H1 (cell line): ENCODE data around the gene HELZ2. TPM values are rescaled to one million over a fixed set of nuclear protein-coding genes. Genes with fewer than 3 reads are reported as not detected.

Experiments
- CTCF ChIA-PET: fragments of 300-600 bp; sonication (Branson Sonifier 250); formaldehyde crosslinking; loops from one replicate; lab custom pipeline; 2021; ENCODE audit not compliant: partially characterized antibody; lab: Charles Lee
- POLR2A ChIA-PET: fragments of 300-600 bp; sonication (Branson Sonifier 250); formaldehyde crosslinking; loops from one replicate; lab custom pipeline; 2021; ENCODE audit warnings: inconsistent platforms; ENCODE audit not compliant: partially characterized antibody; lab: Charles Lee
- DNase-seq, 2 experiments: peaks; one replicate each; pipeline versions ENCODE4 v3.0.0 to v3.0.0-alpha.2; 2010 to 2022; ENCODE audit warnings: low spot score in 2 of 2, low read depth in 1 of 2, mixed read lengths in 1 of 2
- FAIRE-seq: peaks from 2 replicates; lab custom pipeline; 2011; peaks lifted over from hg19 to GRCh38; lab: Jason Lieb, UNC
- H2AFZ ChIP-seq: 2 replicates; pipeline ENCODE4 v1.8.1; 2012; ENCODE audit warnings: low read length, inconsistent platforms
- H2AK5ac ChIP-seq: 2 replicates; pipeline ENCODE4 v1.6.1; 2013; ENCODE audit warnings: low read depth, low read length
- H2BK120ac ChIP-seq: replicated peaks from 2 replicates; pipeline ENCODE3; 2013; ENCODE audit warnings: low read depth, low read length, inconsistent platforms
- H2BK12ac ChIP-seq: 2 replicates; pipeline ENCODE4 v1.6.1; 2013; ENCODE audit warnings: low read depth, low read length
- H2BK15ac ChIP-seq: 2 replicates; pipeline ENCODE4 v1.6.1; 2013; ENCODE audit warnings: low read length
- H2BK20ac ChIP-seq: 2 replicates; pipeline ENCODE4 v1.6.1; 2013; ENCODE audit warnings: low read length
- H2BK5ac ChIP-seq: 2 replicates; pipeline ENCODE4 v1.6.1; 2013; ENCODE audit warnings: low read depth, low read length
- H3K14ac ChIP-seq: 2 replicates; pipeline ENCODE4 v1.6.1; 2013; ENCODE audit warnings: inconsistent platforms; ENCODE audit not compliant: insufficient read length
- H3K18ac ChIP-seq: 2 replicates; pipeline ENCODE4 v1.6.1; 2013; ENCODE audit warnings: low read length; ENCODE audit errors: extremely low read depth
- H3K23ac ChIP-seq: 2 replicates; pipeline ENCODE4 v1.6.1; 2013; ENCODE audit warnings: inconsistent platforms; ENCODE audit not compliant: insufficient read length
- H3K23me2 ChIP-seq: 2 replicates; pipeline ENCODE4 v1.6.1; 2013; ENCODE audit warnings: low read depth, low read length
- H3K27ac ChIP-seq: 2 replicates; pipeline ENCODE4 v1.6.1; 2011; ENCODE audit warnings: low read depth, low read length, inconsistent platforms
- H3K27me3 ChIP-seq, 4 experiments: replicated peaks in 1 of 4; 1 replicate in 1 of 4; 2 replicates in 3 of 4; pipeline versions ENCODE4 v1.6.1 to v1.8.1; 2011 to 2013; ENCODE audit warnings: low read length in 3 of 4, mild to moderate bottlenecking in 3 of 4, inconsistent platforms in 2 of 4, mixed read lengths in 2 of 4, moderate library complexity in 1 of 4; ENCODE audit not compliant: control insufficient read depth in 3 of 4, insufficient read depth in 3 of 4; ENCODE audit errors: extremely low read depth in 1 of 4
- H3K36me3 ChIP-seq, 4 experiments: 2 replicates each; pipeline versions ENCODE4 v1.6.1 to v1.8.1; 2011 to 2013; ENCODE audit warnings: mild to moderate bottlenecking in 4 of 4, low read length in 3 of 4, moderate library complexity in 2 of 4, control low read depth in 1 of 4, inconsistent platforms in 1 of 4; ENCODE audit not compliant: insufficient read depth in 4 of 4, control insufficient read depth in 2 of 4
- H3K4ac ChIP-seq: replicated peaks from 2 replicates; pipeline ENCODE3; 2013; ENCODE audit warnings: low read length, low read depth, mixed read lengths, inconsistent platforms; ENCODE audit not compliant: insufficient read length
- H3K4me1 ChIP-seq, 4 experiments: replicated peaks in 1 of 4; 1 replicate in 1 of 4; 2 replicates in 3 of 4; pipeline versions ENCODE4 v1.6.1 to v1.8.1; 2011 to 2013; ENCODE audit warnings: low read length in 3 of 4, inconsistent platforms in 2 of 4, mixed read lengths in 1 of 4; ENCODE audit not compliant: insufficient read depth in 4 of 4, control insufficient read depth in 3 of 4
- H3K4me2 ChIP-seq, 2 experiments: 2 replicates each; pipeline versions ENCODE4 v1.6.1 to v1.8.1; 2011 to 2013; ENCODE audit warnings: low read depth in 2 of 2, low read length in 2 of 2, control low read depth in 1 of 2, inconsistent platforms in 1 of 2, mild to moderate bottlenecking in 1 of 2; ENCODE audit not compliant: insufficient read depth in 1 of 2
- H3K4me3 ChIP-seq, 4 experiments: fragments of 200-600, 300-600 bp in 1 of 4; sonication (generic), shearing (Covaris generic), sonication (Bioruptor Twin) in 1 of 4; 2 replicates each; pipeline versions ENCODE4 v1.5.1 to v1.8.1; 2011 to 2016; ENCODE audit warnings: low read length in 4 of 4, low read depth in 3 of 4, control low read depth in 2 of 4, inconsistent platforms in 2 of 4, mild to moderate bottlenecking in 2 of 4, mixed read lengths in 1 of 4, moderate library complexity in 1 of 4; ENCODE audit not compliant: insufficient read depth in 2 of 4; ENCODE audit errors: extremely low read depth in 1 of 4
- H3K56ac ChIP-seq: replicated peaks from 2 replicates; pipeline ENCODE3; 2013; ENCODE audit warnings: low read depth, mild to moderate bottlenecking, mixed read lengths, low read length, inconsistent platforms; ENCODE audit not compliant: insufficient read length
- H3K79me1 ChIP-seq: 2 replicates; pipeline ENCODE4 v1.6.1; 2013; ENCODE audit warnings: low read depth, low read length, control low read depth
- H3K79me2 ChIP-seq, 2 experiments: 2 replicates each; pipeline versions ENCODE4 v1.6.1 to v1.8.1; 2012 to 2013; ENCODE audit warnings: low read length in 2 of 2, mild to moderate bottlenecking in 2 of 2, inconsistent platforms in 1 of 2; ENCODE audit not compliant: insufficient read depth in 2 of 2, control insufficient read depth in 1 of 2
- H3K9ac ChIP-seq, 4 experiments: replicated peaks in 1 of 4; 1 replicate in 1 of 4; 2 replicates in 3 of 4; pipeline versions ENCODE4 v1.6.1 to v1.8.1; 2011 to 2013; ENCODE audit warnings: low read depth in 3 of 4, low read length in 3 of 4, control low read depth in 2 of 4, mild to moderate bottlenecking in 2 of 4, moderate library complexity in 2 of 4, inconsistent platforms in 1 of 4; ENCODE audit errors: extremely low read depth in 1 of 4
- H3K9me3 ChIP-seq, 2 experiments: 2 replicates each; pipeline versions ENCODE4 v1.6.1 to v1.8.1; 2012 to 2013; ENCODE audit warnings: mild to moderate bottlenecking in 2 of 2, moderate library complexity in 2 of 2, control low read depth in 1 of 2, inconsistent platforms in 1 of 2, low read depth in 1 of 2, low read length in 1 of 2, mixed read lengths in 1 of 2; ENCODE audit not compliant: insufficient read depth in 2 of 2
- H4K20me1 ChIP-seq, 2 experiments: replicated peaks in 1 of 2; 2 replicates each; pipeline versions ENCODE3 to v1.8.1; 2011 to 2013; ENCODE audit warnings: inconsistent platforms in 2 of 2, low read length in 2 of 2, mild to moderate bottlenecking in 1 of 2; ENCODE audit not compliant: insufficient read depth in 2 of 2, control insufficient read depth in 1 of 2
- H4K5ac ChIP-seq: 2 replicates; pipeline ENCODE4 v1.6.1; 2013; ENCODE audit warnings: low read length, low read depth, mixed read lengths, inconsistent platforms; ENCODE audit not compliant: insufficient read length
- H4K8ac ChIP-seq: 2 replicates; pipeline ENCODE4 v1.8.0; 2013; ENCODE audit warnings: mild to moderate bottlenecking, moderate library complexity, low read length, inconsistent platforms; ENCODE audit not compliant: insufficient read depth; ENCODE audit errors: extremely low read depth
- H4K91ac ChIP-seq: replicated peaks from 2 replicates; pipeline ENCODE3; 2013; ENCODE audit warnings: low read length, mixed read lengths, inconsistent platforms; ENCODE audit not compliant: insufficient read length
- WGBS, 2 experiments: shearing (Covaris generic) in 1 of 2; methylation state at CpG; one replicate each; pipeline versions ENCODE4 v1.1.6 to v1.1.7; 2013 to 2015; ENCODE audit warnings: low lambda C conversion rate in 2 of 2, mixed read lengths in 2 of 2, inconsistent platforms in 1 of 2, low coverage in 1 of 2, missing lambda C conversion rate in 1 of 2; ENCODE audit not compliant: insufficient replicate concordance in 2 of 2, insufficient coverage in 1 of 2, insufficient read length in 1 of 2; ENCODE audit errors: extremely low coverage in 1 of 2, missing lambda C conversion rate in 1 of 2; 5-methylcytosine and 5-hydroxymethylcytosine counted together
- polyA plus RNA-seq, 7 experiments: library from polyadenylated mRNA; depleted of rRNA in 3 of 7; stranded (reverse) in 5 of 7; unstranded in 2 of 7; fragments of >200 nt in 5 of 7; fragments of 200-250 nt in 2 of 7; gene quantifications; 1 replicate in 5 of 7; 2 replicates in 1 of 7; 4 replicates in 1 of 7; pipeline versions ENCODE4 v1.2.1 to v1.2.3, GENCODE V29; 2011 to 2013; ENCODE audit warnings: missing spikeins in 2 of 7, mixed read lengths in 2 of 7
- total RNA-seq: library from RNA; stranded (reverse); fragmentation: NEBNext Ultra II Directional; extraction: Animal tissue kit (Norgen Biotek cat#: 25700); gene quantifications from 2 replicates; pipeline ENCODE4 v1.2.1, GENCODE V29; 2021
- TF ChIP-seq, protein P1 (sequence below): IDR thresholded peaks from 2 replicates; pipeline ENCODE4 v1.6.1; 2012; ENCODE audit warnings: inconsistent platforms

Gene HELZ2
- total and polyA plus RNA-seq, 2 of the 8 experiments (the other 6 are each of a cell fraction or from before 2014, with no cell fraction given): 7.9 to 17.5 TPM

GRCh38 chr20:63619505-63619904, 45.5 kb upstream of the HELZ2 start:
- no peak overlapping the region for H3K27ac ChIP-seq
- TF ChIP-seq, protein P1, sequence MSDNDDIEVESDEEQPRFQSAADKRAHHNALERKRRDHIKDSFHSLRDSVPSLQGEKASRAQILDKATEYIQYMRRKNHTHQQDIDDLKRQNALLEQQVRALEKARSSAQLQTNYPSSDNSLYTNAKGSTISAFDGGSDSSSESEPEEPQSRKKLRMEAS: no peak
- TF ChIP-seq, all 59 proteins: peak for 0
- H3K56ac ChIP-seq: no peak overlapping the region
- WGBS, 2 experiments: 92% methylated on average over 11 of the region's 13 CpGs; no CpG with 5 or more reads in 1 of the 2 experiments
- H2BK15ac ChIP-seq: no peak overlapping the region
- H2BK5ac ChIP-seq: no peak overlapping the region; the same call in 1 of the 2 replicates
- no peak overlapping the region for H3K9ac ChIP-seq
- H3K36me3 ChIP-seq: peaks cover 5 to 20% (median 14%) of the 10 kb centered on the region in 4 experiments; a peak in 5 of 8 replicates
- H3K4me3 ChIP-seq: no peak overlapping the region
- H3K4ac ChIP-seq: no peak overlapping the region
- H3K27me3 ChIP-seq: no peaks in the 10 kb centered on the region; a peak in 2 of 7 replicates
- no peak overlapping the region for H2BK12ac ChIP-seq
- peaks cover 0 to 40% of the 10 kb centered on the region in 2 experiments; a peak in 2 of 4 replicates for H3K79me2 ChIP-seq
- H3K18ac ChIP-seq: no peak overlapping the region
- no peak overlapping the region for H4K91ac ChIP-seq
- H3K9me3 ChIP-seq: peaks cover 9% of the 10 kb centered on the region in 2 experiments; a peak in 3 of 4 replicates
- POLR2A ChIA-PET: interaction anchor here (0.8 to 1.2 kb wide), 2 partner anchors 31 to 45 kb away, joined by 3 read pairs; no protein-coding TSS in a partner anchor
- no peak overlapping the region for H2AK5ac ChIP-seq
- H3K79me1 ChIP-seq: peaks cover 7% of the 10 kb centered on the region
- H2BK120ac ChIP-seq: no peak overlapping the region
- no peak overlapping the region for H3K4me2 ChIP-seq
- H3K23ac ChIP-seq: no peak overlapping the region
- no peak overlapping the region for H3K14ac ChIP-seq
- peaks cover 0 to 5% of the 10 kb centered on the region in 2 experiments for H4K20me1 ChIP-seq
- DNase-seq (no peak), FAIRE-seq (no peak)
- H3K4me1 ChIP-seq: no peaks in the 10 kb centered on the region; a peak in 1 of 7 replicates
- CTCF ChIA-PET: no interaction called here
- H2BK20ac ChIP-seq: no peak overlapping the region
- no peak overlapping the region for H2AFZ ChIP-seq
- no peak overlapping the region for H4K5ac ChIP-seq
- H4K8ac ChIP-seq: no peak overlapping the region
- H3K23me2 ChIP-seq: no peaks in the 10 kb centered on the region
